ENCODE results near the gene TAF1B.

DNA sequence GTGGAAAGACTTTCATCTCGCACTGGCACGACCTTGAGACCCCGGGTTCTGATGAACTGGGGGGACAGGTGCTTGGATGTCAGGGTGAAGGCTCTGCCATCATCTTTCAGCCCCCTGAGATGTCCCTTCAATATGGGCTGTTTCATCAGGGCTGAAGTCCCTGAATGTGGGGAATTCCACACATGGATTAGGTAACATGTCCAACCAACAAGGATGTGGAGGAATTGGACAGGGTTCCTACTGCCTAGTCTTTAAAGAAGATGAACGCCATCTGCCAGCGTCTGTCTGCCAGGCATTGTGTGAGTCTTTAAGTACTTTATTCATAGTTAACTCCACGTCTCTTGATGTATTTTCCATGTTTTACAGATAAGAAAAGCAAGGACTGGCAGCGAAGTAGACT is 102.3 kb downstream of the TAF1B start:
- TF ChIP-seq, protein P1, sequence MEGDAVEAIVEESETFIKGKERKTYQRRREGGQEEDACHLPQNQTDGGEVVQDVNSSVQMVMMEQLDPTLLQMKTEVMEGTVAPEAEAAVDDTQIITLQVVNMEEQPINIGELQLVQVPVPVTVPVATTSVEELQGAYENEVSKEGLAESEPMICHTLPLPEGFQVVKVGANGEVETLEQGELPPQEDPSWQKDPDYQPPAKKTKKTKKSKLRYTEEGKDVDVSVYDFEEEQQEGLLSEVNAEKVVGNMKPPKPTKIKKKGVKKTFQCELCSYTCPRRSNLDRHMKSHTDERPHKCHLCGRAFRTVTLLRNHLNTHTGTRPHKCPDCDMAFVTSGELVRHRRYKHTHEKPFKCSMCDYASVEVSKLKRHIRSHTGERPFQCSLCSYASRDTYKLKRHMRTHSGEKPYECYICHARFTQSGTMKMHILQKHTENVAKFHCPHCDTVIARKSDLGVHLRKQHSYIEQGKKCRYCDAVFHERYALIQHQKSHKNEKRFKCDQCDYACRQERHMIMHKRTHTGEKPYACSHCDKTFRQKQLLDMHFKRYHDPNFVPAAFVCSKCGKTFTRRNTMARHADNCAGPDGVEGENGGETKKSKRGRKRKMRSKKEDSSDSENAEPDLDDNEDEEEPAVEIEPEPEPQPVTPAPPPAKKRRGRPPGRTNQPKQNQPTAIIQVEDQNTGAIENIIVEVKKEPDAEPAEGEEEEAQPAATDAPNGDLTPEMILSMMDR (IDR thresholded peaks at IDR 0.05), result no peak
- TF ChIP-seq POLR2A (IDR thresholded peaks at IDR 0.05) (no peak), POLR2AphosphoS5 (IDR thresholded peaks at IDR 0.05) (no peak)

All from breast epithelium (tissue), 3 donors.